Measurements from ENCODE around the gene CDCA4.
"Not testable (repeated sequence)": the region's sequence is repeated elsewhere in the genome, so short reads cannot be mapped to it uniquely, and the experiment has no call there.

Gene CDCA4

DNA sequence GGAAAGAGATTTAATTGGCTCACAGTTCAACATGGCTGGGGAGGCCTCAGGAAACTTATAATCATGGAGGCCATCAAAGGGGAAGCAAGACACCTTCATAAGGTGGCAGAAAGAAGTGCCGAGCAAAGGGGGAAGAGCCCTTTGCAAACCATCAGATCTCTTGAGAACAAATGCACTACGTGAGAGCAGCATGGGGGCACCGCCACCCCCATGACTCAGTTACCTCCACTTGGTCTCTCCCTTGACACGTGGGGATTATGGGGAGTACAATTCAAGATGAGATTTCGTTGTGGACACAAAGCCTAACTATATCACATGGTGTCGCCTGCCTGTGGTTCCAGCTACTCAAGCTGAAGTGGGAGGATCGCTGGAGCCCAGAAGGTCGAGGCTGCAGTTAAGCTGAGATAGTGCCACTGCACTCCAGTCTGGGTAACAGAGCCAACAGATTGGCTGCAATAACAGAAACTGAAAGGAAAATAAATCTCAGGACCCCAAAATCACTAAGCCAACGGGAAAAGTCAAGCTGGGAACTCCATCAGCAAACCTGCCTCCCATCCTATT lies 10.0 kb upstream of the CDCA4 start:
- H3K27me3 ChIP-seq (replicated peaks; ENCODE audit: control insufficient read depth, insufficient read depth, low read length) = no peaks in the 10 kb centered on the region
- no peaks in the 10 kb centered on the region; the same call in 1 of the 2 replicates for H3K36me3 ChIP-seq (ENCODE audit: control insufficient read depth, insufficient read depth, low read length)
- DNase-seq (ENCODE audit: extremely low read depth, insufficient read length) = no peak
- no peak for TF ChIP-seq CTCF (IDR thresholded peaks at IDR 0.05; ENCODE audit: insufficient read depth, low read length, poor library complexity, severe bottlenecking)
- H3K4me3 ChIP-seq (replicated peaks; ENCODE audit: low read depth, low read length) = no peak overlapping the region

DNA sequence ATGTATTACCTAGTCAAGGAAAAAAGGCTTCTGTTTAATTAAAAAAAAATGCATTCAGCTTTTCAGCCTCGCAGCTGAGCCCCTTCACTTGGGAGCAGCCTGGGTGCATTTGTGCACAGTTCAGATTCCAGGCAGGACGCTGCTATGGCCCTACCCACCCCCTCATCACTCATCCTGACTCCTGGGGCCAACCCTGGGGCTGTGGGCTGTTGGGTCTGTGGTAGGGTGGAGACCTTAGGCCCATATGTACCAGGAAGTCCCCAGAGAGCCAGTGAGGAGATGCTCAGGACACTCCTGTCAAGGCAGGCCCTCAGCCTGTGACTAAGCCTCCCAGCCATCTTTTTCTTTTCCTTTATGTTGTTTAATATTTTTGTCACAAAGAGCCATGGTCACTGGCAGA lies 9.3 kb upstream of the CDCA4 start:
- H3K36me3 ChIP-seq (ENCODE audit: control insufficient read depth, insufficient read depth, low read length) = no peaks in the 10 kb centered on the region; the same call in 1 of the 2 replicates
- H3K27me3 ChIP-seq (replicated peaks; ENCODE audit: control insufficient read depth, insufficient read depth, low read length) = no peaks in the 10 kb centered on the region
- TF ChIP-seq CTCF (IDR thresholded peaks at IDR 0.05; ENCODE audit: insufficient read depth, low read length, poor library complexity, severe bottlenecking) = no peak
- no peak for DNase-seq (ENCODE audit: extremely low read depth, insufficient read length)
- no peak overlapping the region for H3K4me3 ChIP-seq (replicated peaks; ENCODE audit: low read depth, low read length)

GRCh38 chr14:105029402-105029801 lies 8.5 kb upstream of the CDCA4 start:
- Histone ChIP-seq H3K36me3 (ENCODE audit: control insufficient read depth, insufficient read depth, low read length) (no peaks in the 10 kb centered on the region; the same call in 1 of the 2 replicates), H3K4me3 (replicated peaks; ENCODE audit: low read depth, low read length) (no peak overlapping the region), H3K27me3 (replicated peaks; ENCODE audit: control insufficient read depth, insufficient read depth, low read length) (no peaks in the 10 kb centered on the region)
- no peak for TF ChIP-seq CTCF (IDR thresholded peaks at IDR 0.05; ENCODE audit: insufficient read depth, low read length, poor library complexity, severe bottlenecking)
- DNase-seq (ENCODE audit: extremely low read depth, insufficient read length) = no peak

DNA sequence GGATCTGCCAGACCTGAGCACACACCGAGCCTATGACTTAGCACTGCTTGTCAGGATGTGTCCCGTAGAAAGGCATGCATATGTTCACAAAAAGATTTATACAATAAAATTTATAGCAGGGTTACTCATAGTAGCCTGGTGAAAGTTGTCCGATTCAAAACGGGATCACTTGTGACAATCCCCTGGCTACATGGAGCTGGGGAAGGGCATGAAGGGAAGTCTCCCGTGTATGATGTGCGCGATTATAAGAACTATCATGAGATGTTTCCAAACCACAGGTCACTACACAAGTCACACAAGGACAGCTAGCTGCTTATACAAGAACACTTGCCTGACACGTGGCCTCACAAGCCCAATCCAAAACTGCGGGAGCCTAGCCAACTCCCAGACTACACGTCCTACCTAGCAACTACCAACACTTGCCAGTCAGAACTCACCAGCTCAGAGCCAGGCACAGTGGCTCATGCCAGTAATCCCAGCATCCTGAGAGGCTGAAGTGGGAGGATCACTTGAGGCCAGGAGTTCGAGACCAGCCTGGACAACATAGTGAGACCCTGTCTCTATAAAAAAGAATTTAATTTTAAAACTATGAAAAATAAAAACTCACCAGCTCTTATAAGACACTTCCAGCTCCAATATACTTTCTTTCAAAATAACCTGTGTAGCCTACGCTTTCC lies 7.5 kb upstream of the CDCA4 start:
- H3K36me3 ChIP-seq (ENCODE audit: control insufficient read depth, insufficient read depth, low read length) = no peaks in the 10 kb centered on the region; the same call in 1 of the 2 replicates
- no peak overlapping the region for H3K4me3 ChIP-seq (replicated peaks; ENCODE audit: low read depth, low read length)
- DNase-seq (ENCODE audit: extremely low read depth, insufficient read length) = no peak
- TF ChIP-seq CTCF (IDR thresholded peaks at IDR 0.05; ENCODE audit: insufficient read depth, low read length, poor library complexity, severe bottlenecking) = no peak
- no peaks in the 10 kb centered on the region for H3K27me3 ChIP-seq (replicated peaks; ENCODE audit: control insufficient read depth, insufficient read depth, low read length)

- not testable (repeated sequence) for H3K36me3 ChIP-seq (ENCODE audit: control insufficient read depth, insufficient read depth, low read length); H3K27me3 ChIP-seq (replicated peaks; ENCODE audit: control insufficient read depth, insufficient read depth, low read length); DNase-seq (ENCODE audit: extremely low read depth, insufficient read length); H3K4me3 ChIP-seq (replicated peaks; ENCODE audit: low read depth, low read length)
These were observed 6.8 kb upstream of the CDCA4 start for GRCh38 chr14:105027718-105028117.

DNA sequence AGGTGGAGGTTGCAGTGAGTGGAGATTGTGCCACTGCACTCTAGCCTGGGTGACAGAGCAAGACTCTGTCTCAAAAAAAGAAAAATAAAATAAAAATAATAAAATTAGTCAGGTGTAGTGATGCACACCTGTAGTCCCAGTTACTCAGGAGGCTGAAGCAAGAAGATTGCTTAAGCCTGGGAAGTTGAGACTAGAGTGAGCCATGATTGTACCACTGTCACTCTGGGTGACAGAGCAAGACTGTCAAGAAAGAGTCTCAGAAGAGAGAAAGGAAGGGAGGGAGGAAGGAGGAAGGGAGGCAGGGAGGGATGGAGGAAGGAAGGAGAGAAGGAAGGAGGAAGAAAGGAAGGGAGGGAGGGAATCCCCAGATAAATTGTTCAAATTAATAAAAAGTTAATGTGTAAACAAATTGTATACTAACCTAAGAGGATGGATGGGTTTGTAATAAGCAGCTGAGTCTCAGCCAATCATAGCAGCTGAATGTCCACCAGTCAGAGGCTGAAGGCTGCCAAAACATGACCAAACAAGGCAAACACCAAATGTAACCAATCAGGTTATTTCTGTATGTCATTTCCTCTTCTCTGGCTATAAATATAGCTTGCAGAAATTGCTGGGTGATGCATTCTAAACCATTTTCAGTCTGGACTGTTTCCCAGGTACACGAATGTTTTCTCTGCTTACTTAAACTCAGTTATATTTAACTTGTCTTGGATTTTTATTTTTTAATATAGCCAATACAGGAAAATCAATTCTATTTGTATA lies 6.1 kb upstream of the CDCA4 start:
- Histone ChIP-seq H3K36me3 (ENCODE audit: control insufficient read depth, insufficient read depth, low read length) (no peaks in the 10 kb centered on the region; the same call in 1 of the 2 replicates), H3K4me3 (replicated peaks; ENCODE audit: low read depth, low read length) (no peak overlapping the region), H3K27me3 (replicated peaks; ENCODE audit: control insufficient read depth, insufficient read depth, low read length) (no peaks in the 10 kb centered on the region)
- TF ChIP-seq CTCF (IDR thresholded peaks at IDR 0.05; ENCODE audit: insufficient read depth, low read length, poor library complexity, severe bottlenecking) = no peak
- DNase-seq (ENCODE audit: extremely low read depth, insufficient read length) = no peak

All from GM06990 (cell line).